Measurements from ENCODE around the gene GAGE10. TPM values are rescaled to one million over a fixed set of nuclear protein-coding genes. Genes with fewer than 3 reads are reported as not detected.

Gene GAGE10, protein sequence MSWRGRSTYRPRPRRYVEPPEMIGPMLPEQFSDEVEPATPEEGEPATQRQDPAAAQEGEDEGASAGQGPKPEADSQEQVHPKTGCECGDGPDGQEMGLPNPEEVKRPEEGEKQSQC
- total RNA-seq, result not detected in 3 replicates
- long read RNA-seq, result 0 reads

GRCh38 chrX:49303346-49303745 lies at the start of gene GAGE10:
GAGE10 (plus strand) TSS chrX:49303646; CDS start chrX:49304860, 1,214 bp downstream.
- H3K9me3 Mint-ChIP-seq (ENCODE audit: low read depth), result peaks cover 4% of the 10 kb centered on the region
- no peaks in the 10 kb centered on the region for H3K27me3 Mint-ChIP-seq (ENCODE audit: low read depth)
- H3K36me3 Mint-ChIP-seq (ENCODE audit: low read depth), result no peaks in the 10 kb centered on the region
- no peak for TF ChIP-seq CTCF (IDR thresholded peaks at IDR 0.05)
- H3K4me1 Mint-ChIP-seq (ENCODE audit: low read depth), result no peaks in the 10 kb centered on the region
- H3K27ac Mint-ChIP-seq (ENCODE audit: unreplicated experiment), result no peak within 1 kb of the TSS
- no peak for DNase-seq (ENCODE audit: low spot score)
- no peak within 1 kb of the TSS for H3K4me3 Mint-ChIP-seq (ENCODE audit: unreplicated experiment)

DNA sequence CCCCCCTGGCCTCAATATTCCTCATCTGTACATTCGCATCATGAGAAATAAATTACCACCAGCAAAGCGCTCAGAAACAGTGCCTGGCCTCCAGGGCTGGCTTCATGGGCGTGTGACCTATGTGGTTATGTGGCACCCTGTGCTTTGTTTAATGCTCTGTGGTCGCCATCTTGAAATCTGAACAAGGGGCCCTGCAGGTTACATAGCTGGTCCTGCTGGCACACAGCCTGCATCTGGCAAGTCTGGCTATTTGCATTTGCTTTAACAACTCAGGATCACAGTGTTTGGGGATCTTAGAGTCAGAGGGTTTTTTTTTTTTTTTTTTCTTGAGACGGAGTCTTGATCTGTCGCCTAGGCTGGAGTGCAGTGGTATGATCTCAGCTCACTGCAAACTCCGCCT lies 48.8 kb upstream of the GAGE10 start:
- TF ChIP-seq CTCF (IDR thresholded peaks at IDR 0.05), result no peak
- Mint-ChIP-seq H3K27me3 (ENCODE audit: low read depth) (no peaks in the 10 kb centered on the region), H3K4me3 (ENCODE audit: unreplicated experiment) (no peak overlapping the region), H3K9me3 (ENCODE audit: low read depth) (no peaks in the 10 kb centered on the region), H3K4me1 (ENCODE audit: low read depth) (no peaks in the 10 kb centered on the region), H3K27ac (ENCODE audit: unreplicated experiment) (no peak overlapping the region), H3K36me3 (ENCODE audit: low read depth) (peaks cover 3% of the 10 kb centered on the region)
- DNase-seq (ENCODE audit: low spot score), result no peak

GRCh38 chrX:49256268-49256995 lies 47.0 kb upstream of the GAGE10 start:
- no peaks in the 10 kb centered on the region for H3K4me1 Mint-ChIP-seq (ENCODE audit: low read depth)
- TF ChIP-seq CTCF (IDR thresholded peaks at IDR 0.05), result no peak
- H3K4me3 Mint-ChIP-seq (ENCODE audit: unreplicated experiment), result no peak overlapping the region
- H3K27me3 Mint-ChIP-seq (ENCODE audit: low read depth), result no peaks in the 10 kb centered on the region
- DNase-seq (ENCODE audit: low spot score), result no peak
- H3K9me3 Mint-ChIP-seq (ENCODE audit: low read depth), result no peaks in the 10 kb centered on the region
- H3K36me3 Mint-ChIP-seq (ENCODE audit: low read depth), result peaks cover 1% of the 10 kb centered on the region
- H3K27ac Mint-ChIP-seq (ENCODE audit: unreplicated experiment), result no peak overlapping the region

- DNase-seq (ENCODE audit: low spot score), result no peak
- Mint-ChIP-seq H3K27ac (ENCODE audit: unreplicated experiment) (no peak overlapping the region), H3K9me3 (ENCODE audit: low read depth) (peaks cover 4% of the 10 kb centered on the region), H3K36me3 (ENCODE audit: low read depth) (peaks cover 1% of the 10 kb centered on the region), H3K4me3 (ENCODE audit: unreplicated experiment) (no peak overlapping the region), H3K27me3 (ENCODE audit: low read depth) (no peaks in the 10 kb centered on the region), H3K4me1 (ENCODE audit: low read depth) (no peaks in the 10 kb centered on the region)
- no peak for TF ChIP-seq CTCF (IDR thresholded peaks at IDR 0.05)
These were observed 46.2 kb upstream of the GAGE10 start for GRCh38 chrX:49257074-49257790.
